K562 (cell line): ENCODE measurements around the gene DNER. TPM values are rescaled to one million over a fixed set of nuclear protein-coding genes. Genes with fewer than 3 reads are reported as not detected.

Experiments
- ATAC-seq: fragments of 200-7000 bp; cut with Tn5 transposase; 3 replicates; pipeline ENCODE4 v1.9.1; 2020; ENCODE audit warnings: moderate library complexity
- BruUV-seq: library from RNA; stranded (reverse); fragments of 400-500 nt; replicated peaks from 2 replicates; lab custom pipeline; 2021; lab: Mats Ljungman, UMichigan
- CTCF ChIA-PET: fragments of 300-600 bp; formaldehyde crosslinking; extraction: SDS; loops from one replicate; lab custom pipeline; 2021; ENCODE audit warnings: low intra/inter-chr PET ratio; lab: Yijun Ruan, JAX
- POLR2A ChIA-PET: fragments of 300-600, 350-650 bp; sonication (Branson Sonifier 250); formaldehyde crosslinking; extraction: SDS; loops from one replicate; lab custom pipeline; 2021; ENCODE audit warnings: antibody characterized with exemption, inconsistent platforms; lab: Yijun Ruan, JAX
- DNase-seq, 4 experiments: peaks; one replicate each; pipeline versions ENCODE4 v3.0.0 to v3.0.0-alpha.2; 2011 to 2018; ENCODE audit warnings: low spot score in 3 of 4, mixed read lengths in 3 of 4; ENCODE audit errors: extremely low read depth in 1 of 4
- FAIRE-seq: peaks from 2 replicates; lab custom pipeline; 2011; peaks lifted over from hg19 to GRCh38; lab: Jason Lieb, UNC
- H2AFZ ChIP-seq: 2 replicates; pipeline ENCODE4 v1.6.0; 2011; ENCODE audit warnings: low read depth, low read length, control low read depth, inconsistent platforms
- H3K27ac ChIP-seq: fragments of 200-600 bp; 3 replicates; pipeline ENCODE4 v1.8.0; 2011; ENCODE audit warnings: low read depth, mild to moderate bottlenecking, control low read depth, inconsistent platforms, low read length, moderate library complexity, mixed read lengths; ENCODE audit errors: extremely low read depth
- H3K27me3 ChIP-seq, 2 experiments: fragments of 300-600 bp in 1 of 2; 2 replicates in 1 of 2; 3 replicates in 1 of 2; pipeline versions ENCODE4 v1.6.0 to v1.8.0; 2011; ENCODE audit warnings: inconsistent platforms in 2 of 2, low read length in 2 of 2, mild to moderate bottlenecking in 1 of 2, mixed read lengths in 1 of 2, moderate library complexity in 1 of 2; ENCODE audit not compliant: control insufficient read depth in 2 of 2, insufficient read depth in 2 of 2
- H3K36me3 ChIP-seq: fragments of 300-600 bp; 3 replicates; pipeline ENCODE4 v1.8.0; 2011; ENCODE audit warnings: mild to moderate bottlenecking, low read length, inconsistent platforms; ENCODE audit not compliant: control insufficient read depth, insufficient read depth
- H3K4me1 ChIP-seq, 2 experiments: fragments of 200-600 bp in 1 of 2; replicated peaks in 1 of 2; 2 replicates in 1 of 2; 3 replicates in 1 of 2; pipeline versions ENCODE4 v1.5.1 to v1.8.0; 2011; ENCODE audit warnings: inconsistent platforms in 2 of 2, low read length in 2 of 2, mild to moderate bottlenecking in 1 of 2, mixed read lengths in 1 of 2, moderate library complexity in 1 of 2; ENCODE audit not compliant: control insufficient read depth in 2 of 2, insufficient read depth in 2 of 2
- H3K4me2 ChIP-seq: 2 replicates; pipeline ENCODE4 v1.6.1; 2011; ENCODE audit warnings: low read length, control low read depth, inconsistent platforms, mixed read lengths; ENCODE audit not compliant: insufficient read depth
- H3K4me3 ChIP-seq: fragments of 200-600 bp; sonication (generic), shearing (Covaris generic); 2 replicates; pipeline ENCODE4 v1.5.1; 2016; ENCODE audit warnings: control low read depth, inconsistent platforms
- H3K79me2 ChIP-seq: fragments of 200-600 bp; 3 replicates; pipeline ENCODE4 v1.8.0; 2011; ENCODE audit warnings: low read length, inconsistent platforms; ENCODE audit not compliant: control insufficient read depth, insufficient read depth
- H3K9ac ChIP-seq, 2 experiments: 2 replicates each; pipeline versions ENCODE4 v1.6.0 to v1.6.1; 2011; ENCODE audit warnings: low read depth in 2 of 2, low read length in 2 of 2, control low read depth in 1 of 2, inconsistent platforms in 1 of 2, mild to moderate bottlenecking in 1 of 2, mixed read lengths in 1 of 2; ENCODE audit not compliant: insufficient read depth in 1 of 2
- H3K9me1 ChIP-seq: one replicate; pipeline ENCODE4 v1.6.0; 2011; ENCODE audit warnings: inconsistent platforms, mild to moderate bottlenecking, low read length, moderate library complexity; ENCODE audit not compliant: control insufficient read depth, insufficient read depth
- H3K9me3 ChIP-seq: replicated peaks from 2 replicates; pipeline ENCODE4 v1.5.1; 2011; ENCODE audit warnings: low read depth, low read length, inconsistent platforms; ENCODE audit not compliant: control insufficient read depth, insufficient read depth
- H4K20me1 ChIP-seq: replicated peaks from 2 replicates; pipeline ENCODE4 v1.6.1; 2011; ENCODE audit warnings: low read length, inconsistent platforms, mixed read lengths; ENCODE audit not compliant: control insufficient read depth, insufficient read depth
- ARID3A ChIP-seq: IDR thresholded peaks from 2 replicates; pipeline ENCODE4 v1.6.1; 2012; ENCODE audit warnings: low read depth, low read length, improper control_type of control experiment, borderline replicate concordance
- BRF1 ChIP-seq: IDR thresholded peaks from 3 replicates; pipeline ENCODE4 v1.6.1; 2011; ENCODE audit warnings: borderline replicate concordance, mild to moderate bottlenecking; ENCODE audit not compliant: insufficient read length; ENCODE audit errors: extremely low read depth
- CBX1 ChIP-seq: sonication (generic); IDR thresholded peaks from 2 replicates; pipeline ENCODE4 v1.6.1; 2016; ENCODE audit warnings: antibody characterized with exemption, low read depth, mild to moderate bottlenecking
- CUX1 ChIP-seq: fragments of 200-800 bp; sonication (Bioruptor generic); IDR thresholded peaks from 2 replicates; pipeline ENCODE4 v1.6.1; 2016; ENCODE audit warnings: missing genetic modification characterization, missing compliant biosample characterization
- KDM1A ChIP-seq, 2 experiments: fragments of 450-650 bp; IDR thresholded peaks; 2 replicates each; pipeline ENCODE4 v1.6.1; 2016; ENCODE audit warnings: mild to moderate bottlenecking in 2 of 2
- NFIX ChIP-seq: fragments of 250-450 bp; sonication (Bioruptor Pico); IDR thresholded peaks from 2 replicates; pipeline ENCODE4 v1.4.0; 2020; ENCODE audit warnings: low read depth, mild to moderate bottlenecking, moderate library complexity
- STAT6 ChIP-seq: sonication (generic); formaldehyde crosslinking; IDR thresholded peaks from 2 replicates; pipeline ENCODE4 v1.8.1; 2023; ENCODE audit warnings: mild to moderate bottlenecking, missing genetic modification reagents
- XRCC5 ChIP-seq: fragments of 200-400 bp; formaldehyde crosslinking; IDR thresholded peaks from 2 replicates; pipeline ENCODE4 v1.6.1; 2017; ENCODE audit warnings: low read depth, mild to moderate bottlenecking, low read length
- WGBS: fragments of 100-300 bp; shearing (Covaris generic); methylation state at CpG from one replicate; pipeline ENCODE4 v1.1.6; 2016; ENCODE audit warnings: low coverage, mixed read lengths; ENCODE audit not compliant: insufficient coverage; ENCODE audit errors: missing lambda C conversion rate; 5-methylcytosine and 5-hydroxymethylcytosine counted together
- in situ Hi-C: fragments of 300-500 bp; cut with MboI; formaldehyde crosslinking; loops from 4 replicates; pipeline ENCODE4 v1.15.0; 2018; ENCODE audit warnings: inconsistent platforms, mixed read lengths
- intact Hi-C: fragments of 100-400 bp; cut with micrococcal nuclease; formaldehyde crosslinking; loops from 2 replicates; pipeline ENCODE4 v1.14.2; 2022
- polyA plus RNA-seq, 8 experiments: library from polyadenylated mRNA; depleted of rRNA in 4 of 8; stranded (reverse) in 5 of 8; unstranded in 3 of 8; fragments of >200 nt; fragmentation: Nextera tagmentation in 2 of 8; fragmentation: Illumina TruSeq in 1 of 8; extraction: Ambion mirVana in 2 of 8; extraction: Trizol in 1 of 8; gene quantifications; 2 replicates each; pipeline versions ENCODE4 v1.2.1 to v1.2.3, GENCODE V29; 2011 to 2014; ENCODE audit warnings: inconsistent platforms in 1 of 8, missing spikeins in 1 of 8
- total RNA-seq, 7 experiments: library from RNA; depleted of rRNA in 6 of 7; stranded (reverse); fragments of >200 nt in 6 of 7; fragmentation: Illumina TruSeq in 2 of 7; extraction: Trizol in 2 of 7; gene quantifications; 2 replicates each; pipeline versions ENCODE4 v1.2.1 to v1.2.3, GENCODE V29; 2011 to 2021; ENCODE audit warnings: low replicate concordance in 1 of 7
- TF ChIP-seq, protein P1 (sequence below), 2 experiments: fragments of 150-350 bp in 1 of 2; IDR thresholded peaks; 2 replicates each; pipeline ENCODE4 v1.6.1; 2012 to 2016; ENCODE audit warnings: low read depth in 2 of 2, low read length in 2 of 2, mild to moderate bottlenecking in 1 of 2, moderate library complexity in 1 of 2

DNER gene
- total and polyA plus RNA-seq, 9 of the 15 experiments (the other 6 are each of a cell fraction or from before 2014, with no cell fraction given): not detected

GRCh38 chr2:229456091-229456490 lies 258.3 kb downstream of the DNER start:
- no peaks in the 10 kb centered on the region for H3K4me1 ChIP-seq
- H3K9me1 ChIP-seq: no peaks in the 10 kb centered on the region
- 0% methylated on average over 6 of the region's 6 CpGs for WGBS
- FAIRE-seq (no peak), DNase-seq (no peak), ATAC-seq (no peak)
- ChIA-PET POLR2A (no interaction called here), CTCF (no interaction called here)
- H2AFZ ChIP-seq: no peak overlapping the region
- no peak overlapping the region for H3K4me2 ChIP-seq
- no peaks in the 10 kb centered on the region for H3K27me3 ChIP-seq
- no peaks in the 10 kb centered on the region for H3K9me3 ChIP-seq
- H3K27ac ChIP-seq: no peak overlapping the region
- intact Hi-C loops (no loop called here), in situ Hi-C loops (no loop called here)
- BruUV-seq: no TSS peak
- H3K79me2 ChIP-seq: no peaks in the 10 kb centered on the region
- no peaks in the 10 kb centered on the region for H3K36me3 ChIP-seq
- no peak overlapping the region for H3K4me3 ChIP-seq
- no peak overlapping the region for H3K9ac ChIP-seq
- H4K20me1 ChIP-seq: no peaks in the 10 kb centered on the region
- TF ChIP-seq NFIX (CRISPR knock-in tag) (no peak), XRCC5 (no peak), KDM1A (IDR thresholded peaks at IDR 0.05) (no peak), STAT6 (CRISPR knock-in tag) (no peak), BRF1 (no peak), CUX1 (CRISPR knock-in tag) (no peak), CBX1 (no peak), ARID3A (no peak)
- TF ChIP-seq, protein P1, sequence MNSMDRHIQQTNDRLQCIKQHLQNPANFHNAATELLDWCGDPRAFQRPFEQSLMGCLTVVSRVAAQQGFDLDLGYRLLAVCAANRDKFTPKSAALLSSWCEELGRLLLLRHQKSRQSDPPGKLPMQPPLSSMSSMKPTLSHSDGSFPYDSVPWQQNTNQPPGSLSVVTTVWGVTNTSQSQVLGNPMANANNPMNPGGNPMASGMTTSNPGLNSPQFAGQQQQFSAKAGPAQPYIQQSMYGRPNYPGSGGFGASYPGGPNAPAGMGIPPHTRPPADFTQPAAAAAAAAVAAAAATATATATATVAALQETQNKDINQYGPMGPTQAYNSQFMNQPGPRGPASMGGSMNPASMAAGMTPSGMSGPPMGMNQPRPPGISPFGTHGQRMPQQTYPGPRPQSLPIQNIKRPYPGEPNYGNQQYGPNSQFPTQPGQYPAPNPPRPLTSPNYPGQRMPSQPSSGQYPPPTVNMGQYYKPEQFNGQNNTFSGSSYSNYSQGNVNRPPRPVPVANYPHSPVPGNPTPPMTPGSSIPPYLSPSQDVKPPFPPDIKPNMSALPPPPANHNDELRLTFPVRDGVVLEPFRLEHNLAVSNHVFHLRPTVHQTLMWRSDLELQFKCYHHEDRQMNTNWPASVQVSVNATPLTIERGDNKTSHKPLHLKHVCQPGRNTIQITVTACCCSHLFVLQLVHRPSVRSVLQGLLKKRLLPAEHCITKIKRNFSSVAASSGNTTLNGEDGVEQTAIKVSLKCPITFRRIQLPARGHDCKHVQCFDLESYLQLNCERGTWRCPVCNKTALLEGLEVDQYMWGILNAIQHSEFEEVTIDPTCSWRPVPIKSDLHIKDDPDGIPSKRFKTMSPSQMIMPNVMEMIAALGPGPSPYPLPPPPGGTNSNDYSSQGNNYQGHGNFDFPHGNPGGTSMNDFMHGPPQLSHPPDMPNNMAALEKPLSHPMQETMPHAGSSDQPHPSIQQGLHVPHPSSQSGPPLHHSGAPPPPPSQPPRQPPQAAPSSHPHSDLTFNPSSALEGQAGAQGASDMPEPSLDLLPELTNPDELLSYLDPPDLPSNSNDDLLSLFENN (IDR thresholded peaks at IDR 0.05; ENCODE audit: low read depth in 2 of 2, low read length in 2 of 2): no peak
